Adipocyte (in vitro differentiated cells): ENCODE measurements around the gene STAC2.
"Not testable (repeated sequence)": the region's sequence is repeated elsewhere in the genome, so short reads cannot be mapped to it uniquely, and the experiment has no call there.

Source experiments
- DNase-seq: peaks from one replicate; pipeline ENCODE4 v3.0.0-alpha.2; 2015; ENCODE audit warnings: low read depth
- H3K27me3 ChIP-seq: replicated peaks from 2 replicates; pipeline ENCODE4 v1.7.0; 2013; ENCODE audit warnings: mild to moderate bottlenecking, low read length, moderate library complexity; ENCODE audit not compliant: control insufficient read depth, insufficient read depth
- H3K36me3 ChIP-seq: 2 replicates; pipeline ENCODE4 v1.7.0; 2013; ENCODE audit warnings: low read length, mild to moderate bottlenecking, moderate library complexity; ENCODE audit not compliant: control insufficient read depth, insufficient read depth, severe bottlenecking
- H3K4me1 ChIP-seq: 2 replicates; pipeline ENCODE4 v1.7.0; 2013; ENCODE audit warnings: mild to moderate bottlenecking, low read length, moderate library complexity; ENCODE audit not compliant: control insufficient read depth, insufficient read depth
- H3K4me3 ChIP-seq: 2 replicates; pipeline ENCODE4 v1.7.0; 2013; ENCODE audit warnings: mild to moderate bottlenecking, low read length, moderate library complexity
- H3K9ac ChIP-seq: 2 replicates; pipeline ENCODE4 v1.7.0; 2013; ENCODE audit warnings: mild to moderate bottlenecking, low read length, moderate library complexity
- H3K9me3 ChIP-seq: 2 replicates; pipeline ENCODE4 v1.7.0; 2013; ENCODE audit warnings: mild to moderate bottlenecking, low read length, moderate library complexity; ENCODE audit not compliant: control insufficient read depth

STAC2 gene

GRCh38 chr17:39174920-39175694 lies 50.6 kb downstream of the STAC2 start:
- no peak overlapping the region for H3K4me3 ChIP-seq
- H3K4me1 ChIP-seq, result peaks cover 10% of the 10 kb centered on the region
- peaks cover 23% of the 10 kb centered on the region for H3K36me3 ChIP-seq
- H3K9ac ChIP-seq, result no peak overlapping the region
- peak; percentile 83 for DNase-seq
- peaks cover under 1% of the 10 kb centered on the region for H3K27me3 ChIP-seq
- no peaks in the 10 kb centered on the region for H3K9me3 ChIP-seq

- DNase-seq, result no peak
- Histone ChIP-seq H3K4me1 (peaks cover 9% of the 10 kb centered on the region), H3K36me3 (peaks cover 19% of the 10 kb centered on the region), H3K4me3 (no peak overlapping the region), H3K9me3 (no peaks in the 10 kb centered on the region), H3K9ac (no peak overlapping the region), H3K27me3 (peaks cover 11% of the 10 kb centered on the region)
Observed at GRCh38 chr17:39173526-39174274, 52.0 kb downstream of the STAC2 start.

GRCh38 chr17:39173080-39173479 lies 52.7 kb downstream of the STAC2 start:
- Histone ChIP-seq H3K9ac (no peak overlapping the region), H3K9me3 (no peaks in the 10 kb centered on the region), H3K4me1 (peaks cover 4% of the 10 kb centered on the region), H3K27me3 (peaks cover 11% of the 10 kb centered on the region), H3K4me3 (no peak overlapping the region), H3K36me3 (peaks cover 19% of the 10 kb centered on the region)
- no peak for DNase-seq

- Histone ChIP-seq H3K4me1 (no peaks in the 10 kb centered on the region), H3K9me3 (no peaks in the 10 kb centered on the region), H3K27me3 (peaks cover 11% of the 10 kb centered on the region), H3K9ac (no peak overlapping the region), H3K4me3 (no peak overlapping the region), H3K36me3 (peaks cover 10% of the 10 kb centered on the region)
- no peak for DNase-seq
Observed at GRCh38 chr17:39171933-39172332, 53.8 kb downstream of the STAC2 start.

GRCh38 chr17:39170558-39170957 lies 55.2 kb downstream of the STAC2 start:
- no peaks in the 10 kb centered on the region for H3K9me3 ChIP-seq

GRCh38 chr17:39170109-39170508 lies 55.6 kb downstream of the STAC2 start:
- Histone ChIP-seq H3K9me3 (no peaks in the 10 kb centered on the region), H3K36me3 (no peaks in the 10 kb centered on the region)
- DNase-seq, result no peak

More at GRCh38 chr17:39170558-39170957, 55.2 kb downstream of the STAC2 start:
- no peaks in the 10 kb centered on the region for H3K36me3 ChIP-seq
- H3K4me3 ChIP-seq, result no peak overlapping the region
- H3K4me1 ChIP-seq, result no peaks in the 10 kb centered on the region
- DNase-seq, result no peak
- H3K27me3 ChIP-seq, result peaks cover 23% of the 10 kb centered on the region
- H3K9ac ChIP-seq, result no peak overlapping the region

GRCh38 chr17:39169518-39169917 lies 56.2 kb downstream of the STAC2 start:
- H3K9me3 ChIP-seq, result no peaks in the 10 kb centered on the region

More at GRCh38 chr17:39170109-39170508, 55.6 kb downstream of the STAC2 start:
- peaks cover 1% of the 10 kb centered on the region for H3K4me1 ChIP-seq
- H3K9ac ChIP-seq, result no peak overlapping the region
- no peak overlapping the region for H3K4me3 ChIP-seq
- H3K27me3 ChIP-seq, result peaks cover 27% of the 10 kb centered on the region

GRCh38 chr17:39169101-39169500 lies 56.6 kb downstream of the STAC2 start:
- no peaks in the 10 kb centered on the region for H3K36me3 ChIP-seq
- peaks cover 11% of the 10 kb centered on the region for H3K4me1 ChIP-seq
- DNase-seq, result no peak
- H3K9me3 ChIP-seq, result no peaks in the 10 kb centered on the region
- peaks cover 33% of the 10 kb centered on the region for H3K27me3 ChIP-seq
- no peak overlapping the region for H3K9ac ChIP-seq
- no peak overlapping the region for H3K4me3 ChIP-seq

More at GRCh38 chr17:39169518-39169917, 56.2 kb downstream of the STAC2 start:
- no peak for DNase-seq
- Histone ChIP-seq H3K36me3 (no peaks in the 10 kb centered on the region), H3K4me1 (peaks cover 7% of the 10 kb centered on the region), H3K9ac (no peak overlapping the region), H3K27me3 (peaks cover 33% of the 10 kb centered on the region), H3K4me3 (no peak overlapping the region)

GRCh38 chr17:39168503-39168902 lies 57.2 kb downstream of the STAC2 start:
- Histone ChIP-seq H3K4me1 (peaks cover 12% of the 10 kb centered on the region), H3K27me3 (peaks cover 33% of the 10 kb centered on the region)
- H3K36me3 ChIP-seq, H3K9ac ChIP-seq, H3K9me3 ChIP-seq, DNase-seq, H3K4me3 ChIP-seq: not testable (repeated sequence)

- Histone ChIP-seq H3K36me3 (no peaks in the 10 kb centered on the region), H3K9me3 (no peaks in the 10 kb centered on the region), H3K4me3 (no peak overlapping the region), H3K9ac (no peak overlapping the region), H3K27me3 (peaks cover 33% of the 10 kb centered on the region), H3K4me1 (peaks cover 12% of the 10 kb centered on the region)
- peak; percentile 22 for DNase-seq
Observed at GRCh38 chr17:39167476-39167875, 58.3 kb downstream of the STAC2 start.
